Stimulated activated CD4-positive, alpha-beta T cell treated with anti-CD3 and anti-CD28 coated beads, Interleukin-12 subunit alpha, Interleukin-12 subunit beta, amount 100 ng/mL, for 24 hours (primary cell): ENCODE results near the gene PEX13.

Source experiments
- DNase-seq, 2 experiments: peaks; one replicate each; pipeline ENCODE4 v3.0.0-alpha.2; 2020; ENCODE audit warnings: low read depth in 2 of 2

Gene PEX13

GRCh38 chr2:61065714-61066709, 48.5 kb downstream of the PEX13 start, which contains the start of gene SANBR:
TSS of gene SANBR (plus strand) at chr2:61065871. CDS start at chr2:61070351, 4,480 bp downstream.
- peak; percentile 68 to 71 for DNase-seq

- DNase-seq, result no peak
Measured at GRCh38 chr2:61074100-61074499, 56.6 kb downstream of the PEX13 start.

GRCh38 chr2:61085883-61086282, 68.4 kb downstream of the PEX13 start:
- DNase-seq, result no peak

- DNase-seq, result no peak
Measured at GRCh38 chr2:61089797-61090196, 72.3 kb downstream of the PEX13 start.

- no peak for DNase-seq
Measured at GRCh38 chr2:61090386-61090921, 72.9 kb downstream of the PEX13 start.

GRCh38 chr2:61091485-61091884, 74.0 kb downstream of the PEX13 start:
- DNase-seq, result no peak

- DNase-seq, result no peak
Measured at GRCh38 chr2:61096438-61096837, 78.9 kb downstream of the PEX13 start.

GRCh38 chr2:61100801-61101200, 83.3 kb downstream of the PEX13 start:
- no peak for DNase-seq
